HCEC 1CT (cell line): Measurements from ENCODE around the gene VIP.
"Not testable (repeated sequence)": the region's sequence is repeated elsewhere in the genome, so short reads cannot be mapped to it uniquely, and the experiment has no call there.

Experiments used
- DNase-seq: peaks from one replicate; pipeline ENCODE4 v3.0.0-alpha.2; 2017

The VIP gene

GRCh38 chr6:152750694-152751093 lies at the start of gene VIP:
TSS of gene VIP (plus strand) at chr6:152750797. CDS start at chr6:152752178, 1,381 bp downstream.
- DNase-seq = peak; percentile 23

GRCh38 chr6:152701081-152701862 lies 49.3 kb upstream of the VIP start:
- DNase-seq = no peak

- DNase-seq = no peak
Measured at GRCh38 chr6:152701863-152702401, 48.7 kb upstream of the VIP start.

- not testable (repeated sequence) for DNase-seq
Measured at GRCh38 chr6:152703750-152704149, 46.8 kb upstream of the VIP start.

- no peak for DNase-seq
Measured at GRCh38 chr6:152705327-152705726, 45.3 kb upstream of the VIP start.

GRCh38 chr6:152716322-152716721 lies 34.3 kb upstream of the VIP start:
- no peak for DNase-seq

GRCh38 chr6:152720974-152721373 lies 29.6 kb upstream of the VIP start:
- peak; percentile 34 for DNase-seq

- no peak for DNase-seq
Measured at GRCh38 chr6:152721956-152722355, 28.6 kb upstream of the VIP start.

- peak; percentile 68 for DNase-seq
Measured at GRCh38 chr6:152723398-152723797, 27.2 kb upstream of the VIP start.

- DNase-seq = no peak
Measured at GRCh38 chr6:152726313-152726712, 24.3 kb upstream of the VIP start.

- DNase-seq = no peak
Measured at GRCh38 chr6:152727507-152727906, 23.1 kb upstream of the VIP start.

- no peak for DNase-seq
Measured at GRCh38 chr6:152734630-152735029, 16.0 kb upstream of the VIP start.

GRCh38 chr6:152736687-152737273 lies 13.8 kb upstream of the VIP start:
- DNase-seq = no peak

GRCh38 chr6:152745509-152746171 lies 5.0 kb upstream of the VIP start:
- no peak for DNase-seq

- peak; percentile 30 for DNase-seq
Measured at GRCh38 chr6:152746172-152746553, 4.4 kb upstream of the VIP start.

- DNase-seq = peak; percentile 7
Measured at GRCh38 chr6:152748843-152749242, 1.8 kb upstream of the VIP start.

- DNase-seq = no peak
Measured at GRCh38 chr6:152749336-152749735, 1.3 kb upstream of the VIP start.

- DNase-seq = no peak
Measured at GRCh38 chr6:152765331-152765730, 14.7 kb downstream of the VIP start.

GRCh38 chr6:152769159-152769558 lies 18.6 kb downstream of the VIP start:
- DNase-seq = no peak

GRCh38 chr6:152769993-152770392 lies 19.4 kb downstream of the VIP start:
- no peak for DNase-seq

GRCh38 chr6:152771061-152771687 lies 20.6 kb downstream of the VIP start:
- DNase-seq = no peak

GRCh38 chr6:152775428-152775827 lies 24.8 kb downstream of the VIP start:
- DNase-seq = no peak

GRCh38 chr6:152776833-152777232 lies 26.2 kb downstream of the VIP start:
- DNase-seq = no peak
